HG03064 (cell line): ENCODE results near the gene ELOVL7.
A peak's percentile ranks its signal among the peaks of the same experiment; 100 is the strongest.
"Not testable (repeated sequence)": the region's sequence is repeated elsewhere in the genome, so short reads cannot be mapped to it uniquely, and the experiment has no call there.

Experiments used
- ATAC-seq: cut with Tn5 transposase; IDR thresholded peaks from one replicate; pipeline ENCODE4 v1.9.1; 2021; ENCODE audit warnings: low read depth; ENCODE audit not compliant: unreplicated experiment

Gene ELOVL7

DNA sequence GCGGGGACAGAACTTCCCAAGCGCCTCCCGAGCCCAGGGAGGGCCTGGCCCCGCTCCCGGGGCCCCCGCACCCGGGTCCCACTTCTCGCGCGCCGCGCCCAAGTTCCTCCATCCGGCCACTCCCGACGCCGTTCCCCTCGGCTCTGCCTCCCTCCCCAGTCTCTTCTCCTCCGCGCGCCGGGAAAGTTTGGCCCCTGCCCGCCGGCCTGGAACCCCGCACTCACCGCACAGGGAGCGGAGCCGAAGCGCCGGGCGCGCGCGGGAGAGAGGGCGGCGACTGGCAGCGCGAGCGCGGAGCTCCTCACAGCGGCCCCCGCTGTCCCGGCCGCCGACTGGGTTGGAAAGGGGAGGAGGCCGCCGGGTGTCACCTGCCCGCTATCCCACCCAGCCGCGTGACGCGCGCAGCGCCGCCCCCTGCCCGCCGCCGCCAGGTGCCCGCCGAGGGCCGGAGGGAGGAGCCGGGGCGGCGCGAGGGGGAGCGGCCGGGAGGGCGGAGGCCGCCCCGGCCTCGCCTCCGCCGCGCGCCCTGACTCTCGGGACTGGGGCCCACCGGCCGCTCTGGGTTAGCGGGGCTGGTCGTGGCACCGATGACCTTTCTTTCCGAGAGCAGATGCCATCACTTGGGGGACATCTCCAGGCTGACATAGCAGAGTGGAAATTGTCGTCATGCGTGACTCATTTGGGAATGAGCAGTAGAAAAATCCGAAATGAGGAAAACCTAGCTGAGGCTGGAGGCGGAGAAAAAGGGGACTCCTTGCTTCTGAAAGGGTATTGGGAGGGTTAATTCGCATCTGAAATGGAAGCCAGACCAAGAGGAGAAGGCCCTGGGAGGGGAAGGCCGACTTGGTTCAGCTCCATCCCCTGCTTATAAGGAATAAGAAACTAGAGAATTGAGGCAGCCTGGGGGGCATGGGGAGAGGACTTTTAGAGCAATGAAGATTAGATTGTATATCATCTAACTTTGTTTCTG, at the start of gene ELOVL7:
TSS of gene ELOVL7 (minus strand) at position 334 of the 970 bp plus-strand sequence. CDS start 56,872 bp downstream, outside the sequence.
- ATAC-seq = peak; percentile 94

DNA sequence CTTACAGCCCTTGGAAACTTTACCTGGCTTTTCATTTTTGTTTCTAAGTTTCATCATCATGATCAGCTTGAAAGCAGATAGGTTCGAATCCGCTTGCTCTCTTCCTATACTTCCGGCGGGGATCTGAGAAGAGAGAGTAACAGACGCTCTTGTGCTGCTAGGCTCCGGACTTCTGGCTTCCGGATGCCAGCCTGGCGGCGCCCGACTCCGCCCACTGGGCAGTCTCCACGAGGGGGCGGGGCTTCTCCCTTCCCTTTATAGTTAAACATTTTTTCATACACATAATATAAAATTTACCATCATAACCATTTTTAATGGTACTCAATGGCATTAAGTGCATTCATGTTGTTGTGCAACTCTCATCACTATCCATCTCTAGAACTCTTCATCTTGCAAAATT, 49.5 kb upstream of the ELOVL7 start:
- no peak for ATAC-seq

DNA sequence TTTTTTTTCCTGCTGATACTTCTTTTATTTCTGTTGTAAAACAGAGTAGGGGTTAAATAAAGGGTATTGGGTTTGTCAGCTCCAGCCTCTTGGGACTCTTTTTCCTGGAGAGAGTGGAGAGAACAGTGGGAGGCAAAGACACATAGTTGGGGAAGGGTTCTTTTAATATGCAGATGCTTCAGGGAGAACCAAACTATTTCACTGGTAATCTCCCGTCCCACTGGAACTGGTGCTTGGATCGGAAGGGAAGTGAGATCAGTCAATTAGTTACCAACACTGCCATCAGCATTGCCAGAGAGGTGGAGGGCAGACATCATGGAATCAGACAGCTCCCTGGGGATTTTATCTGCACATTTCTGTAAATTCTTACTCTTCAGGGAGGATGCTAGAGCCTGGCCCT, 47.6 kb upstream of the ELOVL7 start:
- ATAC-seq = no peak

DNA sequence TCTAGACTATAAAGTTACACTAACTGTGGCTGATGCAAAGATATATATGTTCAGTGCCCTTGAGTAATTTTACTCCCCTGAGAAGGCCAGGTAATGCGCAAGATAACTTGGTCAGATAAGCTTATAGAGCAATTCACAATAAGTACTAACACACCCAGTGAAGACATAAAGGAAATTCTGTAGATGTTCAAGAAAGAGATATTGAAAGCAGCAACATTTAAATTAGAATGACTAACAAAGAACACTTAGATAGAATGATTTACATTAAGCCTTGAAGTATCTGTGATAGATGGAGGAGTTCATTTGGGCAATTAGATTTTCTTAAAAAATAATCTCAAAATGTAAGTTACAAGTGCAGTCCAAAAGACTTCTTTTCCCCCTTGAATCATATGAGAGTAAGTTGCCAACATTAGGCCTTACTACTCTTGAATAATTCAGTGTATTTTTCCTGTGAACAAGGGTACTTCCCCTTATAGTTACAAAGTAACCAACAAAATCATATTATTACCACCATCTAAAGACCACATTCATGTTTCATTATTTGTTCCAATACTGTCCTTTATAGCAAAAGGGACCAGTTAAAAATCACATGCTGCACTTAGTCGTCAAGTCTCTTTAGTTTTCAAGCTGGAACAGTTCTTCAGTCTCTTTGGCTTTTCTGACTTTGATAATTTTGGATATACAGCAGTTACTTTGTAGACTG, 44.4 kb upstream of the ELOVL7 start:
- no peak for ATAC-seq

DNA sequence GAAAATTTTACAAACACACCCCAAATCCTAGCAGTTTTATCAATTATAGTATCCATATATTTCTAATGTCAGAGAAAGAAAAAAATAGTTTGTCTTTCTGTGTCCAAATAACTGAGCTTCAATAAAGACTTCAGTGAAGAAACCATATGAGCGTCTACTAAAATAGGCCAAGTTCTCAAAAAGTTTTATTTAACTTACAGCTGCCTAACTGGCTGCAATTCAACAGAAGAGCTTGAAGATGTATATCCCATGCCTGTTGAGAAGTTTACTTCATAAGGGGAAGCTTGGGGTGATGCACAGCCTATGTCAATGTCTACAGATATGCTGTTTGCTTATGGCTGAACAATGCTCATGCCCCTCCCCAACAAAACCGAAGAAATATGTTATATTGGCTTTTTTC, 43.7 kb upstream of the ELOVL7 start:
- ATAC-seq = no peak

DNA sequence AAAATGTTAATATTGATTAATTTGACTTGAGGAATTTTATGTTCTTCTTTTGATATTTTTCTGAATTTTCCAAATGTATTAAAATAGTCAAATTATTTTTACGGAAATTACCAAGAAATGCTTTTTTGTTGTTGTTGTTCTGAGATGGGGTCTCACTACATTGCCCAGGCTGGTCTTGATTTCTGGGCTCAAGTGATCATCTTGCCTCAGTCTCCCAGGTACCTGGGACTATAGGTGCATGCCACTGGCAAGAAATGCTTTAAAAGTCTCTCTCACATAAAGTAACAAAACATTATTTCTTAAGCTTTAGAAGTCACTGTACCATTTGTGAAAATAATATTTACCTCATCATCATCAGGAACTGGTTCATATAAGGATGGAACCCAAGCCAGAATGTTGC, 43.0 kb upstream of the ELOVL7 start:
- ATAC-seq = no peak

DNA sequence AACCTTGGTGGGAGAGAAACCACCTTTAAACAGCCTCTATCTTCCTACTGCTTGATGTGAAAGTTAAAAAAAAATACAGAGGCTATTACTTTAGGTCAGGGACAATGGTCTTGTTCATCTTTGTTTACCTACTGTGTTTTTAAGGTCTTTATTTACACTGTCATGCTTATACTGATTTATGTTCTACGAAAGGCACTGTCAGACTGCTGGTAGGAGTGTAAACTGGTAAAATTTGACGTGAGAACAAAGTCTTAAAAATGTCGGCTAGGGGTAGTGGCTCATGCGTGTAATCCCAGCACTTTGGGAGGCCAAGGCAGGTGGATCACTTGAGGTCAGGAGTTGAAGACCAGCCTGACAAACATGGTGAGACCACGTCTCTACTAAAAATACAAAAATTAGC, 42.1 kb upstream of the ELOVL7 start:
- ATAC-seq = no peak

DNA sequence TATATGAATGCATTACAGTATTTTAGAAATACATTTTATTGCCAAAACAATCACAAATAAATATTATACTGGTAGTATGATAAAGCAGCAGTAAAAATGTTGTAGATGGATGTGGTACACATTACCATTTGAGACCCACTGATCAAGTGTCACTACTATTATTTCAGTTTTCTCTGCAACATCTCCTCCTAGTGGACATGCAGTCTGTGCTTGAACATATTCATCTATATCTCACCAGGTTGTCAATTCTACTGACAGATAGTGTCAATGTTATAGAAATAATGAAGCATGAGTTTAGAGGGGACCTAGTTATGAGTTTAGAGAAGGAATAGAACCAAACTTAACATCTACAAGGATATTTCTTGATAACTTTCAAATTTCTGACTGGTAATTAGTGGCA, 39.2 kb upstream of the ELOVL7 start:
- no peak for ATAC-seq

DNA sequence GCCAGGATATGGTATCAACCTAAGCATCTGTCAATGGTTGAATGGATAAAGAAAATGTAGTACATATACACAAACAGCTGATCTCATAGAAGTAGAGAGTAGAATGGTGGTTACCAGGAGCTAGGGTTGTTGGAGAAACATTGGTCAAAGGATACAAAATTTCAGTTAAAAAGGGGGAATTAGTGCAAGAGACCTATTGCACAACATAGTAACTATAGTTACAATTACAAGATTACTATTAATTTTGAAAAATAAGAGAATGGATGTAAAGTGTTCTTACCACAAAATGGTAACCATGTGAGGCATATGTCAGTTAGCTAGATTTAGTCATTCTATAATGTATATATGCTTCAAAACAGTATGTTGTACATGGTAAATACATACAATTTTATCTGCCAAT, 28.8 kb upstream of the ELOVL7 start:
- no peak for ATAC-seq

DNA sequence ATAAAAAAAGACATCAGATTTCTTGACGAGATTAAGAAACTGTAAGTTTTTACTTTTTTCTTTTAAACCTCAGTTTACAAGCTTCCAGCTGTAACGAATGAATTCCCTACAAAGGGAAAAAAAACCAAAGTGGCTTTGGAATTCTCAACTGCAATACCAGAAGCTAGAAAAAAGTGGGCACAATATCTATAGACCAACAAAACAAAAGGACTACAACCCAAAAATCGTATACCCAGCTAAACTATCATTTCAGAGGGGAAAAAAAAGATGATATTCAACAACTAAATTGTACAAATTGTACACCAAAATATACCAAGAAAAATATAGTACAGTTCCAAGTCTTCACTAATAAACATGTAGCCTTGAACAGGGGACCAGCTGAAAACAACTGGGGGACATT, 26.8 kb upstream of the ELOVL7 start:
- ATAC-seq = no peak

DNA sequence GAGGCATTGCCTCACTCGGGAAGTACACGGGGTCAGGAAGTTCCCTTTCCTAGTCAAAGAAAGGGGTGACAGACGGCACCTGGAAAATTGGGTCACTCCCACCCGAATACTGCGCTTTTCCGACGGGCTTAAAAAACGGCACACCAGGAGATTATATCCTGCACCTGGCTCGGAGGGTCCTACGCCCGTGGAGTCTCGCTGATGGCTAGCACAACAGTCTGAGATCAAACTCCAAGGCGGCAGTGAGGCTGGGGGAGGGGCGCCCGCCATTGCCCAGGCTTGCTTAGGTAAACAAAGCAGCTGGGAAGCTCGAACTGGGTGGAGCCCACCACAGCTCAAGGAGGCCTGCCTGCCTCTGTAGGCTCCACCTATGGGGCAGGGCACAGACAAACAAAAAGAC, 16.5 kb upstream of the ELOVL7 start:
- ATAC-seq = not testable (repeated sequence)

DNA sequence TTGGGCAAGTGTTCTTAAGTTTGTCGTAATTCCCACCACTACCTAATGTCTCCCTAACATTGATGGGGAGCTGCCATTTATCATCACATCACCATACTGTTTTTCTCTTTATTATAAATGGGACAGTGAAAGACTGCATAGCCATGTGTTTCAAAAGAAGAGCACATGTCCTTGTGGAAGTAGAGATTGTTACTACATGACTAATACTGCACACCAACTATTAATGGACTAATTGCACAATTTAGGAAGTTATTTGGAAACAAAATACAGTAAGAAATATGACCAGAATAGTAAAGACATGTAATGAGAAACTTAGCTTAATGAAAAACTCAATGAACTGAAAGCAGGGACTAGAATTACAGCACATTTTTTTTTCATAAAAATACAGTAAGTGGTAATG, 12.0 kb upstream of the ELOVL7 start:
- ATAC-seq = no peak

DNA sequence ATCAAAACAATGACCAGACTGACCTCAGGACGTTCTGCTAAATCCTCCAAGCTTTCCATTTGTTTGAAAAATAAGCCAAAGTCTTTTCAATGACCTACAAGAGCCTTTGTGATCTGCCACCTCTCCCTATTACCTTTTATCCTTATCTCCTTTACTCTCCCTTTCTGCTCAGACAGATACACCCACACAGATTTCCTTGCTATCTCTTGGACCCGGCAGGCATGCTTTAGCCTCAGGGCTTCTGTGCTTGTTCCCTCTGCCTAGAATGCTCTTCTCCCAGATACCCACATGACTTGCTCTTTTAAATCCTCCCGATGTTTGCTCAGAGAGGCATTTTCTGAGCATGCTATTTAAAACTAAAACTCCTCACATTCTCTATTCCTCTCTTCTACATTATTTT, 8.9 kb upstream of the ELOVL7 start:
- ATAC-seq = no peak

DNA sequence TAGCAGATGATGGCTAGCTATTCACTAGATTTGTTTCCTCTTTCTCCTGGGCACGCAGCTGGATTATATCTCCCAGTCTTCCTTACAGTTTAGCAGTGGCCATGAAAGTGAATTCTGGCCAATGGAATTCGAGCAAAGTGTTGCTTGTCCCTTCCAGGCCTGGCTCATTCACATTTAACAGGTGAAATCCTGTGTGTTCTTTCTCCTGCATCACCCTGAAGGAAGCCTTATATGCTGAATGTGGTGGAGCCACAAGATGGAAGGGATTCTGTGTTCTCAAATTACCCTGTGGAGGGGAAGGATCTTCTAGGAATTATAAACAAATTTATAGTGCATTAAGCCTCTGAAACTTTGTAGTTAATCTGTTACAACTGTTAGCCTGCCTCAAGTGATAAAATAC, 8.2 kb upstream of the ELOVL7 start:
- ATAC-seq = no peak

DNA sequence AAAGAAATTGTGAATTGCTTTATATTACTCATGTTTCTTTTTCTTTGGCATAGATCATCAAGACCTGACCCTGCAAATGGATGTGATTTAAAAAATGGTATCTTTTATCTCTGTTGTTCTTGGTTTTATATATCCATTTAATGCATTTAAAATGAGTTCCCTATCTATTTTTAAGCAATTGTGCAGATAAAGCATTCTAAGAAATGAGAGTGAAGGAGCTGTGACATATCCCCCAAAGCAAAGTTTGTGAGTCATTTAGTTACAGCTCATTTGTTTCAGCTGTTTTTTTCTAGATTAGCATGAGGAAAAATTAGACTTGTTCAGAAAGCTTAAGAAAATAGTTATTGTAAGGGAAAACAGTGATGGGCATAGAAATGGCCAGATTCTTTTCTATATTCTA, 7.6 kb upstream of the ELOVL7 start:
- ATAC-seq = no peak

DNA sequence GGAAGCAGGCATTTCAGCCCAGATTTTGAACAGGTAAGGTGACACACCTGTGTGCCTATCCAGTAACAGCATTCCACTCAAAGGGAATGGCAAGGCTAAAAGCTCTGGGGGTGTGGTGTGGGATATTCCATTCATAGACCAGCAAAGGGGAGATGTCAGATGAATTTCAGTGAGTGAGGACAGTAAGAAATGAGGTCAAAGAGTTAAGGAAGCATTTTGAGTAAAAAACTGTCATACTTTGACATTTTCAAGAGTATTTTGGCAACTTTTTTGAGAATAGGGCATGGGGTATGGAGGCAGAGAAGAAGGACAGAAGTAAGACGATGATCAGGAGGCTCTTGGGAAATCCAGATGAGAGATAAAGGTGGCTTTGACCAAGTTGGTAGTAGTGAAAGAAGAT, 2.2 kb upstream of the ELOVL7 start:
- no peak for ATAC-seq

DNA sequence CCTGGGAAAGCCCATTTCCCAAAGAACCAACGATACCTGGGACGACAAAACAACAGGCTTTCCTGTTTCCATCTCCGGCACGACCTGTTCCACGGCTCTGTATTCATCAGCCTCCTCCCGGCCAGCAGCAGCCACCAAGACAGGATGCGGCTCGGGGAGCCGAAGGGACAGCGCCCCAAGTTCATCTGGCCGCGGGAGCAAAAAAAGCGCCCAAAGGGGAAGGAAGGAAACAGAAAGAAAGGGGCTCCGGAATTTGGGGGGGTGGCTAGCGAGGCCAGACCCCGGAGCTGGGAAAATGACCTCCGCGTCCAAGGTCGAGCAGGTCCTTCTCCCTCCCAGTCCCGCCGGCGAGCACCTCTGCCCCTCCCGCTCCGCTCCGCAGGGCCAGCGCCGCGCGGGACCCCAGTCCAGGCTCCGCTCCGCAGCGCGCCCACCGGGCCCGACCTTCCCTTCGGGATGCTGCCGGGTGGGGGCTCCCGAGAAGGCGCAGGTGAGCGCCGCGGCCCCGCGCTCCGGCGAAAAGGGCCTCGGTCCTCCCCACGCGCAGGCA, 608 bp downstream of the ELOVL7 start:
- peak; percentile 8 for ATAC-seq

DNA sequence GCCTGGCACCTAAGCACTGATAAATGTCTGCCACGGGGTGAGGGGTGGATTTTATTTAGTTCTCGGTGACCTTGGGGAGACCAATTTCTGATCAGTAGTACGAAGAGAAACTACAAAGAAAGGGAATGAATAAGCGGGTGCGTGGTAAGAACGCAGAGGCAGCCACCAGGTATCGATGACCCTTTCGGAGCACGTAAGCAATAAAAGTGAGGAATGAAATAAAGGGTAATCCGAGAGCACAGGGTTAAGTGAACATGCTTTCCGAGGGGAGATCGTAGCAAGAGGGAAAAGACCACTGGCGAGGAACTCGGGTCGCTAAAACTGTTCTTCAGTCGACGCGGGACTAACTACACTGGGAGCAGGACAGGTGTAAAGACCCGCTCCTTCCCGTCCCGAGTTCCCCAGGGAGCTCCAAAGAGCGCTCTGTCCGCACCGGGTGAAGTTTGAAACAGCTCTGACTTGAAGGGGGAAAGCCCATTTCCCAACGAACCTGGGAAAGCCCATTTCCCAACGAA, 1.1 kb downstream of the ELOVL7 start:
- no peak for ATAC-seq

DNA sequence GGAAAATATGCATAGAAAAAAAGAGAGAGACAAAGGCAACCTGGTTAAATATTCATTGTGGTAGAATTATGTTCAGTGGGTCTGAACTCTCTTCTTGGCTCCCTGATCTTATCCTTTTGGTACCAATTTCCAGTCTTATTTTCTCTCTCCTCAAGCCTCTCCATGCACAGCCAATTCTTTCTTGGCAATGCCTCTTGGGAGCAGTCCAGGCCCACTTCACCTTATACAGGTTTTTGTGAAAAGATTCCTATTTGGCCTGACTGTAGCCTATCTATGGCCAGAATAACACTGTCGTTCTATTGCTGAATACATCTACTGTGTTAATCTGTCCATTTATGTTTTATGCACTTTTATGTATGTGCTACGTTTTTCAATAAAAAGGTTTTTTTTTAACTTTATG, 2.7 kb downstream of the ELOVL7 start:
- ATAC-seq = no peak

DNA sequence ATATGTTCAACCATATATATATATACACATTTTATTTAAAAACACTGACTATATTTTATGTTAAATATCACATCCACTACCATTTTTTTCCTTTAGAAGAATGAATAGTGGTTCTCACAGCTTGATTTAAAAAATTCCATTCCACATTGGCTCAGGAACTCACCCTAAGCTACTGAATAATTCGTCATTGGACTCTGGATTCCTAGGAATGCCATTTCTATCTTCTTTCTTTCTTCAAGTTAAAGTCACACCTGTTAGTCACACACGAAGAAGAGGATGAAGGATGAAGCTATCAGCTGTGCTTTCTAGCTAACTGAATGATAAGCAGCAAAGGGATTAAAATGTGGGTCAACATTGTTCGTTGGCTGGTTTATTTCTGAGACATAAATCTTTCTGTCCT, 7.9 kb downstream of the ELOVL7 start:
- ATAC-seq = no peak

DNA sequence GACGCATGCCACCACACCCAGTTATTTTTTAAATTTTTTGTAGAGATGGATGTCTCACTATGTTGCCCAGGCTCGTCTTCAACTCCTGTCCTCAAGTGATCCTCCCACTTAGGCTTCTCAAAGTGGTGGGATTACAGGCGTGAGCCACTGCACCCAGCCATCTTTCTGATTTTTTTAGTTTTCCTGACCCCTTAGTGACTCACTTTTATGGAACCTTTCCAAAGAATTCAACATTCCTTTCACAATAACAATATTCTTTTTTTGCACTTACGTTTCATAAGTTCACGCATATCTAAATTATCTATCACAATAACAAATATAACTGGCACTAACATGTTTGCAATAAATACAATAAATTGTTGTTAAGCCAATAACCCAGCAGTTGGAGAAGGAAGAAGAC, 8.5 kb downstream of the ELOVL7 start:
- ATAC-seq = no peak
